Endodermal cell (in vitro differentiated cells): ENCODE measurements around the gene HECTD3. TPM values are rescaled to one million over a fixed set of nuclear protein-coding genes. Genes with fewer than 3 reads are reported as not detected.

Experiments
- DNase-seq: peaks from one replicate; pipeline ENCODE4 v3.0.0-alpha.2; 2017
- H3K27ac ChIP-seq: 2 replicates; pipeline ENCODE4 v1.5.1; 2013; ENCODE audit warnings: mild to moderate bottlenecking, low read depth, low read length, moderate library complexity
- H3K27me3 ChIP-seq: 2 replicates; pipeline ENCODE4 v1.6.1; 2013; ENCODE audit warnings: mild to moderate bottlenecking, low read length, moderate library complexity; ENCODE audit not compliant: insufficient read depth, control insufficient read depth, poor library complexity, severe bottlenecking
- H3K36me3 ChIP-seq: 2 replicates; pipeline ENCODE4 v1.7.0; 2013; ENCODE audit warnings: mild to moderate bottlenecking, low read length, moderate library complexity; ENCODE audit not compliant: control insufficient read depth, insufficient read depth
- H3K4me1 ChIP-seq: one replicate; pipeline ENCODE4 v1.7.0; 2013; ENCODE audit warnings: low read length; ENCODE audit not compliant: control insufficient read depth, insufficient read depth
- H3K4me3 ChIP-seq: 2 replicates; pipeline ENCODE4 v1.5.1; 2013; ENCODE audit warnings: mild to moderate bottlenecking, low read length, moderate library complexity
- H3K9ac ChIP-seq: 2 replicates; pipeline ENCODE4 v1.6.1; 2013; ENCODE audit warnings: mild to moderate bottlenecking, low read length, moderate library complexity; ENCODE audit not compliant: poor library complexity, severe bottlenecking; ENCODE audit errors: extremely low read depth
- H3K9me3 ChIP-seq: 2 replicates; pipeline ENCODE4 v1.6.1; 2013; ENCODE audit warnings: mild to moderate bottlenecking, low read length, moderate library complexity; ENCODE audit not compliant: control insufficient read depth
- H3K27ac Mint-ChIP-seq: 2 replicates; pipeline ENCODE4 v1.8.0; 2020; ENCODE audit warnings: mixed read lengths
- H3K27me3 Mint-ChIP-seq: 2 replicates; pipeline ENCODE4 v1.8.0; 2021; ENCODE audit warnings: mild to moderate bottlenecking, mixed read lengths; ENCODE audit not compliant: insufficient read depth
- H3K36me3 Mint-ChIP-seq: 2 replicates; pipeline ENCODE4 v1.8.0; 2020; ENCODE audit warnings: low read depth, mixed read lengths
- H3K4me1 Mint-ChIP-seq: 2 replicates; pipeline ENCODE4 v1.8.0; 2020; ENCODE audit warnings: mixed read lengths
- H3K4me3 Mint-ChIP-seq: 2 replicates; pipeline ENCODE4 v1.8.0; 2020; ENCODE audit warnings: mild to moderate bottlenecking, moderate library complexity, mixed read lengths
- H3K9me3 Mint-ChIP-seq: 2 replicates; pipeline ENCODE4 v1.8.0; 2020; ENCODE audit warnings: mild to moderate bottlenecking, mixed read lengths
- WGBS, 2 experiments: methylation state at CpG; one replicate each; pipeline versions ENCODE4 v1.1.5 to v1.1.7; 2013; ENCODE audit warnings: missing lambda C conversion rate in 2 of 2, mixed read lengths in 1 of 2; ENCODE audit not compliant: insufficient coverage in 1 of 2, insufficient read length in 1 of 2; 5-methylcytosine and 5-hydroxymethylcytosine counted together
- total RNA-seq, 2 donors: library from RNA; stranded (reverse); fragmentation: NEBNext Ultra II Directional in 1 of 2; extraction: Animal tissue kit (Norgen Biotek cat#: 25700) in 1 of 2; gene quantifications; 2 replicates in 1 of 2; 3 replicates in 1 of 2; pipeline ENCODE4 v1.2.1, GENCODE V29; 2021
- TF ChIP-seq, protein P1 (sequence below): fragments of 200-600 bp; sonication (generic); conservative IDR thresholded peaks from 2 replicates; pipeline ENCODE4 v1.5.0; 2021; ENCODE audit warnings: antibody characterized with exemption, mild to moderate bottlenecking

Gene HECTD3
- total RNA-seq, 2 donors from 2014 or later = 33.2 to 43.7 TPM

DNA sequence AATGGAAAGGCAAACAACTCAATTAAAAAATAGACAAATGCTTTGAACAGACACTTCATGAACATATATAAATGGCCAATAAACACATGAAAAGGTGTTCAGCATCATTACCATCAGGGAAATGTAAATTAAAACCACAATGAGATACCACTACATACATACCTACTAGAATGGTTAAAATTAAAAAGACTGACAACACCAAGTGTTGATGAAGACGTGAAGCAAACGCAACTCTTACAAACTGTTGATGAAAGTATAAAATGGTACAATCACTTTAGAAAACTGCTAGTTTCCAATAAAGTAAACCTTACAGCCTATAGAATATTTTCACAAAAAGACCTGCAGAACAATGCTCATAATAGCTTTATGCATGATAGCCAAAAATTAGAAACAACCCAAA, 34.9 kb downstream of the HECTD3 start:
- Mint-ChIP-seq H3K27me3 (no peaks in the 10 kb centered on the region), H3K36me3 (peaks cover 57% of the 10 kb centered on the region), H3K27ac (no peak overlapping the region), H3K9me3 (peaks cover 13% of the 10 kb centered on the region), H3K4me1 (no peaks in the 10 kb centered on the region), H3K4me3 (no peak overlapping the region)
- DNase-seq = no peak
- peaks cover 62% of the 10 kb centered on the region for H3K36me3 ChIP-seq
- 100% methylated on average over 2 of the region's 2 CpGs; no CpG with 5 or more reads in 1 of the 2 experiments for WGBS, 2 experiments
- H3K4me1 ChIP-seq = no peaks in the 10 kb centered on the region
- H3K9ac ChIP-seq = no peak overlapping the region
- TF ChIP-seq, protein P1, sequence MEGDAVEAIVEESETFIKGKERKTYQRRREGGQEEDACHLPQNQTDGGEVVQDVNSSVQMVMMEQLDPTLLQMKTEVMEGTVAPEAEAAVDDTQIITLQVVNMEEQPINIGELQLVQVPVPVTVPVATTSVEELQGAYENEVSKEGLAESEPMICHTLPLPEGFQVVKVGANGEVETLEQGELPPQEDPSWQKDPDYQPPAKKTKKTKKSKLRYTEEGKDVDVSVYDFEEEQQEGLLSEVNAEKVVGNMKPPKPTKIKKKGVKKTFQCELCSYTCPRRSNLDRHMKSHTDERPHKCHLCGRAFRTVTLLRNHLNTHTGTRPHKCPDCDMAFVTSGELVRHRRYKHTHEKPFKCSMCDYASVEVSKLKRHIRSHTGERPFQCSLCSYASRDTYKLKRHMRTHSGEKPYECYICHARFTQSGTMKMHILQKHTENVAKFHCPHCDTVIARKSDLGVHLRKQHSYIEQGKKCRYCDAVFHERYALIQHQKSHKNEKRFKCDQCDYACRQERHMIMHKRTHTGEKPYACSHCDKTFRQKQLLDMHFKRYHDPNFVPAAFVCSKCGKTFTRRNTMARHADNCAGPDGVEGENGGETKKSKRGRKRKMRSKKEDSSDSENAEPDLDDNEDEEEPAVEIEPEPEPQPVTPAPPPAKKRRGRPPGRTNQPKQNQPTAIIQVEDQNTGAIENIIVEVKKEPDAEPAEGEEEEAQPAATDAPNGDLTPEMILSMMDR = no peak
- peaks cover 21% of the 10 kb centered on the region for H3K9me3 ChIP-seq
- no peak overlapping the region for H3K4me3 ChIP-seq
- H3K27ac ChIP-seq = no peak overlapping the region
- H3K27me3 ChIP-seq = no peaks in the 10 kb centered on the region

DNA sequence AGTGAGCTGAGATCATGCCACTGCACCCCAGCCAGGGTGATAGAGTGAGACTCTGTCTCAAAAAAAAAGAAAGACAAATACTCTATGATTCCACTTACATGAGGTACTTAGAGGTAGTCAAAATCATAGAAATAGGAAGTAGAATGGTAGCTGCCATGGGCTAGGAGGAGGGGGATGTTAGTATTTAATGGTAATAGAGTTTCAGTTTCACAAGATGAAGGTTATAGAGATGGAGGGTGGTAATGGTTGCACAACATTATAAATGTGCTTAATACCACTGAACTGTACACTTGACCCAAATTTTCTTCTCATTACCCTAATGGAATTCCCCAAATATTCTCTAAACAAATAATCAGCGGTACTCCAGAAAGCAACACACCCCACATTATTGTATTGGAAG, 37.5 kb downstream of the HECTD3 start:
- WGBS, 2 experiments = 95% methylated on average over 1 of the region's 1 CpG; no CpG with 5 or more reads in 1 of the 2 experiments

DNA sequence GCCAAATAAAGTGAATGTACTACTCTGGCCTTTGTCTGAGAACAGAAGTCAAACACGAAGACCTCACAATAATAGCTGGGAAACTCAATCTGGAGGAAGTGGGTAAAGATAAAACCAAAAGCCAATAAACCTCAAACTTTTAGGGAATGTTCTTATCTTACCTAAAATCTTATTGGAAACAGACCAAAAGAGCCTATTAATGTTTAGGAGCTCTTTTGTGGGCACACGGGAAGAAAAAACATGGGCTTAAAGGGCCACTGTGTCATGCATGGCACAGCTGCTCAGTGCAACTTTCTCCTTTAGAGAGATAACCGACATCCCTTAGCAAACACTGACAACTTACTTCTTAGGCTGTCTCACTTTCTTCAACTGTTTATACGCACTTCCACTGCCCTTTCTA, 40.8 kb downstream of the HECTD3 start:
- Mint-ChIP-seq H3K27me3 (no peaks in the 10 kb centered on the region), H3K4me3 (no peak overlapping the region), H3K4me1 (peaks cover 2% of the 10 kb centered on the region), H3K9me3 (no peaks in the 10 kb centered on the region), H3K36me3 (peaks cover 22% of the 10 kb centered on the region), H3K27ac (no peak overlapping the region)
- no peaks in the 10 kb centered on the region for H3K9me3 ChIP-seq
- no peak for DNase-seq
- TF ChIP-seq, protein P1 = no peak
- H3K36me3 ChIP-seq = peaks cover 17% of the 10 kb centered on the region
- H3K27me3 ChIP-seq = no peaks in the 10 kb centered on the region
- WGBS, 2 experiments = 75 to 78% methylated on average over 3 to 4 of the region's 4 CpGs
- H3K27ac ChIP-seq = no peak overlapping the region
- no peak overlapping the region for H3K4me3 ChIP-seq
- no peak overlapping the region for H3K9ac ChIP-seq
- peaks cover 2% of the 10 kb centered on the region for H3K4me1 ChIP-seq

More for the DNA sequence above, 37.5 kb downstream of the HECTD3 start:
- Mint-ChIP-seq H3K9me3 (peaks cover 13% of the 10 kb centered on the region), H3K4me3 (no peak overlapping the region), H3K27ac (no peak overlapping the region), H3K36me3 (peaks cover 48% of the 10 kb centered on the region), H3K4me1 (peaks cover 2% of the 10 kb centered on the region), H3K27me3 (no peaks in the 10 kb centered on the region)
- no peak for DNase-seq
- no peak overlapping the region for H3K4me3 ChIP-seq
- H3K9ac ChIP-seq = no peak overlapping the region
- peaks cover 21% of the 10 kb centered on the region for H3K9me3 ChIP-seq
- H3K27ac ChIP-seq = no peak overlapping the region
- H3K4me1 ChIP-seq = peaks cover 2% of the 10 kb centered on the region
- TF ChIP-seq, protein P1 = no peak
- H3K27me3 ChIP-seq = no peaks in the 10 kb centered on the region
- peaks cover 50% of the 10 kb centered on the region for H3K36me3 ChIP-seq
